OCI-M2 (cell line): ENCODE results near the gene SLC33A1.
A peak's percentile ranks its signal among the peaks of the same experiment; 100 is the strongest.
"Not testable (repeated sequence)": the region's sequence is repeated elsewhere in the genome, so short reads cannot be mapped to it uniquely, and the experiment has no call there.

Source experiments
- DNase-seq: peaks from one replicate; lab custom pipeline; 2025; ENCODE audit not compliant: unreplicated experiment; lab: John Stamatoyannopoulos, UW

SLC33A1 gene

DNA sequence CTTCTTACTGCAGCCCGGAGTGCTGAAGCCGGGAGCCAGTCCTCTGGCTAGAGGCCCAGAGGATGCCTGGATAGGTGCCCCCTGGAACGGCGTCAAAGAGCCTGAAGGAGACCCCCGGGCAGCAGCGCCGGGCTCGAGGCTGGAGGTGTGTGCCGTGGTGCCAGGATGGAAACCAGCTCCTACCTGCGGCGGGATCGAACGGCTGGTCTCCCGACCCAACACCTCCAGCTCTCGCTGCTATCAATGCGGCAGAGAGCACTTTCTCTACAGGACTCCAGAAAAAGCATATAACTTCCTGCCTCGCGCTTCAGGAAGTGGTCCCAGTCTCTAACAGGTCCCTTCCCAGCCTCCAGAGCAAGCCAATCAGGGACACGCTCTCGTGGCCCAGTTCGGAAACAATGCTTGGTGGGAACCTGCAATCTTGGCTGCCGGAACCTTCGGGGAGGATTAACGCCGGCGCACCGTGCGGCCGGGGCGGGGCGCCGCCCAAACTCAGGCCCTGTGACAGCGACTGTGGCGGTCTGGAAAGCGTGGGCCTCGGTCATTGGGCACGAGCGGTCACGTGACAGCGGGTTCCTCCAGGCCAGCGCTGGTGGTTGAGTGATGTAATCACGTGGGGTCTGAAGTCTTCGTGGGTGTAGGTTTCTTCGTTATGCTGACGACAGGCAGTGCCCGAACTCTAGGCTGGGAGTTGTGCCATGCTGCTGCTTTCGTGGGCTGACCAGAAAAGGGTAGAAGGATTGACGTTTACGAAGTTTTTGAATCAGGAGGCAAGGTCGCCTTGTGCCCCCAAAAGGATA, at the start of gene SLC33A1:
Gene SLC33A1, minus strand, starts transcription at position 287 of the 800 bp plus-strand sequence. CDS start 430 bp downstream, outside the sequence.
- peak; percentile 88 for DNase-seq

DNA sequence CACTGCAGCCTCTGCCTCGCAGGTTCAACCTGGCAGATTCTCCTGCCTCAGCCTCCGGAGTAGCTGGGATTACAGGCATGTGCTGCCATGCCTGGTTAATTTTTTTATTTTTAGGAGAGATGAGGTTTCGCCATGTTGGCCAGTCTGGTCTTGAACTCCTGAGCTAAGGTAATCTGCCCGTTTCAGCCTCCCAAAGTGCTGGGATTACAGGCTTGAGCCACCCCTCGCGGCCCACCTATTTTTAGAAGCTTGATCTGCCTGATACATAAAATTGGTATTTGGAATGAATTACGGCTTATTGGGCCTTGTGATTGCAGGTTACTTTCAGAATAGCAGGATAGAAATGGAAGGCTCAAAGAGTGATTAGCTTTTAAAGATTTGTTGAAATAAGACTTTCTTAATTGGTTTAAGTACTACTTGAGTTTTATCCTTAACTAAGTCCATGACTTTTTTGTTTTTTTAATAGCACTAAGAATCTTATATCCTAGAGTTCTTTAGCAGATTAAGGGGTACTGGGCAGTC, 41.2 kb upstream of the SLC33A1 start:
- no peak for DNase-seq

DNA sequence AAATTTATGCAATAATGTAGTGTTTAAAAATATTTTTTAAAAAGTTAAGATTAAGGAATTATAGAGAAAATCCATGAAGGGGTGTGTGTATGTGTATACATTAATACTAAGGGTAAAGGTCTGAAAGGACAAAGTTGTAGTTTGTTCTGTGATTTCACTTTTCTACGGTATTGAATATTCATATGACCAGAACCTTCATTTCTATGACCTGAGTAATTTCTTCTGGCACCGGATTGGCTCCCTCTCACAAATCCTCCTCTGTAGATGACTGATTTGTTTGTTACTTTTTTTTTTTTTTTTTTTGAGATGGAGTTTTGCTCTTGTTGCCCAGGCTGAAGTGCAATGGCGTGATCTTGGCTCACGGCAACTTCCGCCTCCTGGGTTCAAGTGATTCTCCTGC, 37.1 kb upstream of the SLC33A1 start:
- no peak for DNase-seq

DNA sequence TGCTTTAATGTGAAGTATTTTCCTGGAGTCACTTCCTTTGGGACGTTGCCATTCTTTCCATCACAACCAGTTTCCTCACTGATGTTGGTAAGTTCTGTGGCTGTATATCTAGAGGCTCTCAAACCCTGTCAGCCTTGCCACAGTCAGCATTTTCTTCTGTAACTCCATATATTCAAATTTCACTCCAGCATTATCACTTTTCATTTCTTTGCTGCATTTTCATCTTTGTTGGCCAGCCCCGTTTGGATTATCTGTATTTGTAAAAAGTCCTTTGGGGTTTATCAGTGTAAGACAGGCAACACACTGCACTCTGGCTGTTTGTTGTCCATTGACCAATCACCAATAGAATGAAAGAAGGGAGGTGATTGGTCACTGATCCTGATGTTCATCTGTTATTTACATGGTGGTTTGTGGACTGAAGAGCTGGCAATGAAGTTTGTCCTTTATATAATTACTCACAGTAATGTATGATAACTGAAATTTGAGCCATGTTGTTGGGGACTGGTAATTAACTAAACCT, 36.5 kb upstream of the SLC33A1 start:
- DNase-seq: peak; percentile 61

DNA sequence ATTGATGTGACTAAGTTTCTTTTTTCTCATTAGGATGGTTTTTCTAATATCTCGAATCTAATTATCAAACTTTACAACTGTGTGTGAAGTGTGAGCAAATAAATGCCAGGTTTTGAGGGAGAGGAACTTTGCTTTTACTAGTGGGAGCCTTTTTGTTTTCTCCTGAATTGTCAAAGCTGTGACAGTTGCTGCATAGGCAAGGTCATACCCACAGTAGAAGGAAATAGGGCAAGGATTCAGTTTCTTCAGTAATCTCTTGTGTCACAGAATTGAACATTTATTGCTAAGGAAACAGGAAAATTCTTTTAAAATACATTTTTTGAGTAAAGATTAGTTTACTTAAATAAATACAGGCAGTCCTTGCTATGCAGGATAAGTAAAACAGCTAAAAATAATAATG, 35.7 kb upstream of the SLC33A1 start:
- DNase-seq: no peak

DNA sequence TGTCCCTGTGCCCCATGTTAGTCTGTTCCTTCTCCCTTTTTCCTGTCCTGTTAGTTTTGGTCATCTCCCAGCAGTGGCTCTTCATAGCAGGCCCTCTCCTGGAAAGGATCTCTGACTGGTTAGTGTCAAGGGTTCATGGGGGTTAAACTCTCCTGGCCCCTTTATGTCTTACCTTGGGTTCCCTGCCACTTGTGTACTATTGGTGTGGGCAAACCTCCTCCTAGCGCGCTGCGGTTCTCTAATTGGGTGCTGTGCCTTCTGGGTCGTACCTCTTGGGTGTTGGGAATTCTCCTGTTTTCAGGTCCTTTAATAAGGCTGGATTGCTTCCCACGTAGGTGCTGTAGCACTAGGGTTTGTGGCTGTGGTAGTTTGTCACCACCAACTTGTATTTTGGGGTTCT, 35.0 kb upstream of the SLC33A1 start:
- DNase-seq: no peak

DNA sequence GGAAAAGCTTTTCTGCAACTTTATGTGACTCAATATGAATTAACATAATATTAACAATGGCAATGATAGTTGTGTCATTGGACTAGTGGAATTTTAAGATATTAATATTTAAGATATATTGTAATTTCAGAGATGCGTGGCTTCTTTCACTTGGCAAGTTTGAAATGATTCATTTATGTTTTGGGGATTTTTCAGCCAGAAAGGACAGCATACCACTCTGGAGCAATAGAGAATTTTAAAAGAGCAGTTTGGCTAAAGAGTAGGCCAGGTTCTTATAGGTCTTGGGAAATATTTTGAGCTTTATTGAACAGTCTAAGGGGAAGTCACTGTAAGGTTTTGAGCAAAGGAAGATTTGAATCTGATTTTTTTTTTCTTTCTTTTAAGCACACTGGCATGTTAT, 32.7 kb upstream of the SLC33A1 start:
- no peak for DNase-seq

DNA sequence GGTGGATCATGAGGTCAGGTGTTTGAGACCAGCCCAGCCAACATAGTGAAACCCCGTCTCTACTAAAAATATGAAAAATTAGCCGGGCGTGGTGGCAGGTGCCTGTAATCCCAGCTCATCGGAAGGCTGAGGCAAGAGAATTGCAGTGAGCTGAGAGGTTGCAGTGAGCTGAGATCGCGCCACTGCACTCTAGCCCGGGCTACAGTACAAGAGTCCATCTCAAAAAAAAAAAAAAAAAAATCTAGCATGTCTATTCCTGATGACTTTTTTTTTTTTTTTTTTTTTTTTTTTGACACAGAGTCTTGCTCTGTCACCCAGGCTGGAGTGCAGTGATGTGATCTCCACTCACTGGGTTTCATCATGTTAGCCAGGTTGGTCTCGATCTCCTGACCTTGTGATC, 32.1 kb upstream of the SLC33A1 start:
- not testable (repeated sequence) for DNase-seq

DNA sequence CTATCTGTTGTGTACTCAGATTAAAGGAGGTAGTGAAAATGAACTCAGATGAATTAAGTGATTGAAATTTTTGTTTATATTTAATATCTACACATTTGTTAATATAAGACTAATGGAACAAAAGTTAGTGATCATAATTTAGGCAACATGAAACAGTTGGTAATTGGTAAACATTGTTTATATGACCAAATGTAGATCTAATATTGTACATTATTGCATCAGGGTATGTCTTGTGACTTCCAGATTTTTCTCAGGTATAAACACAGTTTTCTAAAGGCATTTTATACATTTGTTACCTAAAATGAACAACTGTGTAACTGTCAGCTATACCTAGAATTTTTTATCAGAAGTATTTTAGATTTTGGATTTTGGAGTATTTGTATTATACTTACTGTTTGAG, 31.1 kb upstream of the SLC33A1 start:
- DNase-seq: no peak

DNA sequence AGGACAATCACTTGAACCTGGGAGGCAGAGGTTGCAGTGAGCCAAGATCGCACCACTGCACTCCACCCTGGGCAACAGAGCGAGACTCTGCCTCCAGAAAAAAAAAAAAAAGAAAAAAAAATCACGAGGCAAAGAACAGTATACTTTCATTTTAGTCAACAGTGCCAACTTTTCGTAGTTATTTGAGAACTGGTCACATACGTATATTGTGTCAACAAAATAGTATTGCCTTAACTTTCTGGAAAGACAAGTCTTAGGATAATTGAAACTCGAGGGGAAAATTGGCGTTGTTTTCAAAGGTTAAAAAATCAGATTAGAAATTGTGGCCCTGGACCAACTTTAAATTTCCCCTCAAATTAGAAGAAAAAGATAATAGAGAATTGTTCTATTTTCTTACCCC, 30.1 kb upstream of the SLC33A1 start:
- no peak for DNase-seq

DNA sequence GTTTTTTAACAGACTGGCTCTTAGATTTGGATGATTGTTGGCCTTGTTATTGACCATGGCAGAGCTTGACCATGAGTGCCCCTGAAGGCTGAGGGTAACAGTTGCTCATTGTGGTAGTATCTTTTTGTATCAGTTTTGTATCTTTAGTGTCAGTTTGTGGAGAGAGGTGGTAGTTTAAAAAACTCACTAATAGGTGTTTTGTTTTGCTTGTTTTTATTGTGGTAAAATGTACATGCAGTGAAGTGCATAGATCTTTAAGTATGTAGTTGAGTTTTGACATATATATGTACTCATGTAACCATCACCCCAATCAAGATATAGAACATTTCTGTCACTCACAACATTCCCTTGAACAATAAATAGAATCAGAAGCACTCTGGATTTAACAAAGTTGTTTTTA, 26.1 kb upstream of the SLC33A1 start:
- DNase-seq: no peak

DNA sequence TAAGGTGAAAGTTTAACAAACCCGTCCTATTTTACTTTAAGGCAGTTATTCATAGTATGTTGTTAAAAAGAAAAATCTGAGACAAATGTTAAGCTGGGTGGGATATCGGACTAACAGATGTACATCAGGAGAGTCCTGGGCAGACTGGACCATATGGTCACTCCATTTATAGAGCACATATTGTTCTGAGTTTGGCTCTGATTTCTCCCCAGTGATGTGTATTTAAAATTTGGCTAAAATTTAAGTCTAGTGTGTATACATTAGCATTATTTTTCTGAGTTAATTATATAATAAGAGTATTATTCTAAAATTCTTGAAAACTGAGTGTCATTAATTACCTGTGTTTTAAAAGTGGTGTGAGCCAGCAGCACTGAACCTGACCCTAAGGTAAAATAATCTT, 22.3 kb upstream of the SLC33A1 start:
- no peak for DNase-seq

DNA sequence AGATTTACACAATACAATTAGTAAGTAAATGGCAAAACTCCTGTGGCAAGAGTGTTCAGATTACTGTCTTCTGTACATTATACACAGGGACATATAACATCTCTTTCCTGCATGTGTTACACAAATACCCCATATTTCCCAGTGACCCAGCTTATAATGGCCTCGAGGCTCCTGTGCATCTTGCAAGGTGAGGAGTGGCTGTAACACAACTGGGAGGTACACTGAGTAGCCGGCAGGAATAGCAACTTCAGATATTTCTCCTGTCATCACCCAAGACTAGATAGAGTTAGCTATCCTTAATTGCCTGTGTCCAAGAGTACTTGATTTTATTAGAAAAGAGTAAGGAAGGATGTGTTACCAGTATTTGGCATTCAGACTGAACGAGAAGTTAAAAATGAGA, 21.8 kb upstream of the SLC33A1 start:
- no peak for DNase-seq

DNA sequence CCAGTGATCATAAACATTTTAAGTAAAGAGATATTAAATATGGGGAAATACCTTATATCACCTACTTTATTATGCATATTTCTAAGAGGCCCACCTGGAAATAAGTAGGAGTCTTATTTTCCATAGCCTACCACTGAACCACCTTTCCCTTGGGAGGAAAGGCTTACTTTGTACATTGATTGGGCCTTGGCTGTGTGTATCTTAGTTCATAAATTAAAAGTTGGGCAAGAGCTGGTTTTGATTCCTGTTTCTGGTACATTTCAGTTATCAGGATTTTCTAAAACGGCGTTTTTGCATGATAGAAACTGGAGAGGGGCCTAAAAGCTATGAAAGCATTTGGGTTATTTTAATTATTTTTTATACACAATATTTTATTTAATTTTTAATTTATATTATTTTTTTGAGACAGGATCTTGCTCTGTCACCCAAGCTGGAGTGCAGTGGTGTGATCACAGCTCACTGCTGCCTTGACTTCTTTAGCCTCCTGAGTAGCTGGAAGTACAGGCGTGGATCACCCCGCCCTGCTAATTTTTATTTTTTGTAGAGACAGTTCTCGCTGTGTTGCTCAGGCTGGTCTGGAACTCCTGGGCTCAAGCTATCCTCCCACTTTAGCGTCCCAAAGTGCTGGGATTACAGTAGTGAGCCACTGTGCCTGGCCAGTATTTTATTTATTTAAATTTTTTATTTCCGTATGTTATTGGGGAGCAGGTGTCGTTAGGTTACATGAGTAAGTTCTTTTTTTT, 18.8 kb upstream of the SLC33A1 start:
- DNase-seq: no peak

DNA sequence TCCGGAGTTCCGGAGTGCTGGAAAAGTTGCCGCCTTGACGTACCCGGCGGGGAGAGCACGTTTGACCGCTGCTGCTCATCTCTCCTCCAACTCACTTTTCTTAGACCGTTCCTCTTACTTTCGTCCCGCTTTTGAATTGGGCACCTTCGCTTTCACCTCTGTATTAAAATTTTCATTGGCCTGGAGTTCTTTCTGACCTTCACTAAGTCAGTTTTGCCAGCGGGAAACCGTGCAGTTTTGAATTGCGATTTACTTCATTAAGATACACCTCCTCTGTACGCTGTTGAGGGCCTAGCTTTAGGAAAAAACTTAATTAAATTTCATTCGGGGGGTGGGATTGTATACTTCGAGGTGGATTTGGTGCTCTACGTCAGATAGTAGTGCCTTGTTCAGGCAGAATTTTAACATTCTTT, 17.5 kb upstream of the SLC33A1 start:
- DNase-seq: no peak

DNA sequence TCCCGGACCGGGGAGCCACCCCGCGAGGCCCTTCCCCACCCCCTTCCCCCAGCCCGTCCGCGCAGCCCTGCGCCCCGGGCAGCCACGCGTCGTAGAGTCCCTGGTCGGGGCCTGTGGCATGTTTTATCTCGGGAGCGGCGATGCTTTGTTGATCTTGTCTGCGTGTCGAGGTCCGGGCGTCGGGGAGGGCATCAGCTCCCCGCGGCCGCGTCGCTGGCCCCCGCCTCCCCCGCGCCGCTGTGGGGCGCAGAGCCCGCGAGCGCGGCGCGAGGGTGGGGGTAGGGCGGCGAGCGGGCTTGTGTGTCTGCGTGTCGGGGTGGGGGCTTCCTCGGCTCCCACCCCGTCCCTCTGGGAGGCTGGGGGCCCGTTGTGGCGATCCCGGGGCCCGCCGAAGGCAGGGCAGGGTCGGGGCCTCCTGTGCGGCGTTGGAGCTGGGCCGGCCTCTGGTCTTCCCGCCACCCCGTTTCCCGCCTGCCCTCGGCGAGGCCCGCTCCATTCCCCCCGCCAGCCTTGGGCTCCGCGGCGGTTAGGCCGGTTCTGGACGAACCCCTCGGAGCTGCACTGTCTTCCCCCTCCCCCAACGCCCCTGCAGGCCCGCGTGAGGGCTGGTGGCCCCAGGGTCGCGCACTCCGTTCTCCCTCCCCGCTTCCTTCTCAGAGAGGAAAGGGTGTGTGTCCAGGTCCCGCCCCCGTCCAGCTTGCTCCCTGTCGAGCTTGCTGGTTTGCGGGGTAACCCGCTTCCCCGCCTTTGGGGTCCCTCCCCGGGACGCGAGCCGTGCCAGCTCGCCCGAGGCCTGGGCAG, 16.9 kb upstream of the SLC33A1 start:
- DNase-seq: no peak

DNA sequence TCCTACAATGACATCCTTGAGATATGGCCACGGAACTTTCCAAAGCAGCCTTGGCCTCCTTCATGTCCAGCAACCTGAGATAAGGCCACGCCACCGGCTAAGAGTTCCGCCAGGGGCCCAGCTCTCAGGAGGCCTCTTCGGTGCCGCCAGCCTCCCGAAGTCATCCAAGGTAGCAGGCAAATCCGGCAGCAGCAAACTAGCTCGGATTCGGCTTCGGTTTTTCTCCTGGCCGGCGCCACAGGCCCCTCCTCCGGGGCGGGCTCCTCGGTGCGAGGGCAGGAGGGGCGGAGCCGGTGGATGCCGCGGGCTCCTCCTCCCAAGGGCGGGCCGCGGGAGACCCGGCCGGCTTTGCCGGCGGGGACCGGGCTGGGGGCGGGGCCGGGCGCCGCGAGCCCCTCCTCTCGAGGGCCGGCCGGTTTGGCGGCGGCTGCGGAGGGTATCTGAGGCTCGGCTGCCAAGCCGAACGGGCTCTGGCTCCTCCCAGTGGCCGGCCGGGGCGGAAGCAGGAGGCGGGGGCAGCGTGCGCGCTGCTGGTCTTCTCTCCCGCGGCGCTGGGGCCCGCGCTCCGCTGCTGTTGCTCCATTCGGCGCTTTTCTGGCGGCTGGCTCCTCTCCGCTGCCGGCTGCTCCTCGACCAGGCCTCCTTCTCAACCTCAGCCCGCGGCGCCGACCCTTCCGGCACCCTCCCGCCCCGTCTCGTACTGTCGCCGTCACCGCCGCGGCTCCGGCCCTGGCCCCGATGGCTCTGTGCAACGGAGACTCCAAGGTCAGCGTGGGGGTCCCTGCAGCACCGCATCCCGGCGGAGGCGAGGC, 16.1 kb upstream of the SLC33A1 start, which contains the start of gene GMPS:
Gene GMPS, plus strand, starts transcription at position 518 of the 812 bp plus-strand sequence. Its CDS starts 221 bp downstream, at position 739.
- peak; percentile 39 for DNase-seq

DNA sequence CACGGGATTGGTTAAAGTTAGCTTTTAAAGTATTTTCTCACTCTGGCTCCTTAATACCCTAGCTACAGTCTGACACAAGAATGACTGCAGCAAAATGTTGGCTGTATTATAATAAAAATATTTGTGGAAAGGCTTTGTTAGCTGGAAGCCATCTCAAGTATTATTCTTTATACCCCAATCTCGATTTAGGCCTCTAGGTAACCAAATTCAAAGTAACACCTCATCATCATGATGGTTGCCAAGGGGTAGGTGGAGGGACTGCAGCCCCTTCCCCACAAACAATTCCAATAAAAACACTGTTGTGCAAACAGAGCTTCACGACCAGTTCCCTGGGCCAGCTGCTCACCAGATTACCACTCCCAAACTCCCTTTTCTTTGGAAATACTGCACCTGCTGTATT, 15.5 kb upstream of the SLC33A1 start:
- no peak for DNase-seq

DNA sequence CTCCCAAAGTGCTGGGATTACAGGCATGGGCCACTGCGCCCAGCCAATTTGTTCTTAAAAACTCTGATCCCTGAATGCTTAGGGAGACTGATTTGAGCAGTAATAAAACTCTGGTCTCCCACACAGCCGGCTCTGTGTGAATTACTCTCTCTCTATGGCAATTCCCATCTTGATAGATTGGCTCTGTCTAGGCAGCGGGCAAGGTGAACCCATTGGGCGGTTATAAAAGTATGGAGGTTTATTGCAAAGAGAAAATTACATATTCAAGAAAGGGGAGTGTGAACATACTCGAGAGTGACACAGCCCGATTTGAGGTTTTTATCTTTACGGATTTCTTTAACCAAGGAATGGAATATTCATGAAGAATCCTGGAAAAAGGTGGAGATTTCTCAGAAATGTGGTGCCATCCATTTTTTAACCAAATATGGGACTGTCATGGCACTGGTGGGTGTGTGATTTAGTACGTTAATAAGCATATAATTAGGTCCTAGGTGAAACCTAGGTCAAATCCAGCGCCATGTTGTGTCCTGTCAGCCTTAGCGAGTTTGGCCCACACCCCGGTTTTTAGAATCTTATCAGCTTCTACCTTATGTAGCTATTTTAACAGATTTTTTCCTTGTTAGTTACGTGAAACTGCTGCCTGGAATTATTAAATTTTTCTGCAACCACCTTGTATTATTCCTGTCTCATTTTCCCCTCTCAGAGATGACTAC, 9.0 kb upstream of the SLC33A1 start:
- no peak for DNase-seq
